DND-41 (cell line): ENCODE results near the gene GAB1.

ENCODE experiments used
- ATAC-seq: fragments of 200-7000 bp; cut with Tn5 transposase; 3 replicates; pipeline ENCODE4 v1.9.1; 2021; ENCODE audit warnings: low read depth; ENCODE audit not compliant: insufficient read depth
- DNase-seq: peaks from one replicate; pipeline ENCODE4 v3.0.0-alpha.2; 2020
- H2AFZ ChIP-seq: 2 replicates; pipeline ENCODE4 v1.6.0; 2012; ENCODE audit warnings: low read depth, low read length
- H3K27ac ChIP-seq: 2 replicates; pipeline ENCODE4 v1.5.1; 2012; ENCODE audit warnings: low read length, inconsistent platforms
- H3K27me3 ChIP-seq: fragments of 200-600 bp; sonication (generic); 2 replicates; pipeline ENCODE4 v1.6.0; 2012; ENCODE audit warnings: low read length, mild to moderate bottlenecking, inconsistent platforms; ENCODE audit not compliant: insufficient read depth, poor library complexity
- H3K36me3 ChIP-seq: 2 replicates; pipeline ENCODE4 v1.5.1; 2012; ENCODE audit warnings: low read length, inconsistent platforms; ENCODE audit not compliant: insufficient read depth
- H3K4me1 ChIP-seq: 2 replicates; pipeline ENCODE4 v1.5.1; 2012; ENCODE audit warnings: mild to moderate bottlenecking, low read length; ENCODE audit not compliant: insufficient read depth
- H3K4me2 ChIP-seq: 2 replicates; pipeline ENCODE4 v1.6.0; 2012; ENCODE audit warnings: mild to moderate bottlenecking, moderate library complexity, low read length, inconsistent platforms; ENCODE audit not compliant: insufficient read depth
- H3K4me3 ChIP-seq, 2 experiments: fragments of 200-600 bp in 1 of 2; shearing (Covaris generic) in 1 of 2; 2 replicates each; pipeline ENCODE4 v1.5.1; 2012 to 2016; ENCODE audit warnings: inconsistent platforms in 2 of 2, low read length in 2 of 2, mild to moderate bottlenecking in 2 of 2, low read depth in 1 of 2, moderate library complexity in 1 of 2
- H3K79me2 ChIP-seq: 2 replicates; pipeline ENCODE4 v1.6.0; 2012; ENCODE audit warnings: low read length, inconsistent platforms; ENCODE audit not compliant: insufficient read depth
- H3K9ac ChIP-seq: 2 replicates; pipeline ENCODE4 v1.6.0; 2012; ENCODE audit warnings: low read depth, mild to moderate bottlenecking, inconsistent platforms, low read length, moderate library complexity
- H3K9me3 ChIP-seq: 2 replicates; pipeline ENCODE4 v1.5.1; 2012; ENCODE audit warnings: low read length, moderate library complexity, mild to moderate bottlenecking, inconsistent platforms; ENCODE audit not compliant: insufficient read depth, severe bottlenecking
- H4K20me1 ChIP-seq: 2 replicates; pipeline ENCODE4 v1.6.0; 2012; ENCODE audit warnings: low read length; ENCODE audit not compliant: insufficient read depth
- EZH2 ChIP-seq: IDR thresholded peaks from 3 replicates; pipeline ENCODE4 v1.6.1; 2012; ENCODE audit warnings: borderline replicate concordance, low read depth, mild to moderate bottlenecking, moderate library complexity, low read length, inconsistent platforms; ENCODE audit not compliant: severe bottlenecking
- TF ChIP-seq, protein P1 (sequence below): IDR thresholded peaks from 2 replicates; pipeline ENCODE4 v1.5.1; 2012; ENCODE audit warnings: borderline replicate concordance, low read length, moderate library complexity, mild to moderate bottlenecking; ENCODE audit not compliant: poor library complexity, severe bottlenecking; ENCODE audit errors: extremely low read depth

GAB1 gene

DNA sequence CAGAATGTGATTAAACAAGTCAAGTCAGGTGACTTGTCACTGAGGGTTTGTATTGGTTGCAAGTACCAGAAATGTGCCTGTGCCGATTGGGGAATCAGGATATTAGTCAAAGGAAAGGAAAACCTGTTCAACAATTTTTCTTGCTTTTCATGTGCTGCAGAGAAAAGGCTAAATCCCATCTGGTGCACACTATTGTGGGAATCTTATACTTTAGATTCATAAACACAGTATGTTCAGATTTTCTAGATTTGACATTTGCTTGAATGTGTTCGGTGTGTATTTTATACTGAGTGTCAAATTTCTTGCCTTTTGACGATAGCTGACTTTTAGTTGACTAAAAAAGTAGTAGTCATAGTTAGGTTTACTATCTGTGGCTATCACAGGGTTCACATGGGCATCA lies 37.6 kb downstream of the GAB1 start:
- TF ChIP-seq, protein P1, sequence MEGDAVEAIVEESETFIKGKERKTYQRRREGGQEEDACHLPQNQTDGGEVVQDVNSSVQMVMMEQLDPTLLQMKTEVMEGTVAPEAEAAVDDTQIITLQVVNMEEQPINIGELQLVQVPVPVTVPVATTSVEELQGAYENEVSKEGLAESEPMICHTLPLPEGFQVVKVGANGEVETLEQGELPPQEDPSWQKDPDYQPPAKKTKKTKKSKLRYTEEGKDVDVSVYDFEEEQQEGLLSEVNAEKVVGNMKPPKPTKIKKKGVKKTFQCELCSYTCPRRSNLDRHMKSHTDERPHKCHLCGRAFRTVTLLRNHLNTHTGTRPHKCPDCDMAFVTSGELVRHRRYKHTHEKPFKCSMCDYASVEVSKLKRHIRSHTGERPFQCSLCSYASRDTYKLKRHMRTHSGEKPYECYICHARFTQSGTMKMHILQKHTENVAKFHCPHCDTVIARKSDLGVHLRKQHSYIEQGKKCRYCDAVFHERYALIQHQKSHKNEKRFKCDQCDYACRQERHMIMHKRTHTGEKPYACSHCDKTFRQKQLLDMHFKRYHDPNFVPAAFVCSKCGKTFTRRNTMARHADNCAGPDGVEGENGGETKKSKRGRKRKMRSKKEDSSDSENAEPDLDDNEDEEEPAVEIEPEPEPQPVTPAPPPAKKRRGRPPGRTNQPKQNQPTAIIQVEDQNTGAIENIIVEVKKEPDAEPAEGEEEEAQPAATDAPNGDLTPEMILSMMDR: no peak
- TF ChIP-seq EZH2: no peak
- Histone ChIP-seq H3K9me3 (no peaks in the 10 kb centered on the region), H3K27me3 (no peaks in the 10 kb centered on the region), H3K27ac (no peak overlapping the region), H3K9ac (no peak overlapping the region), H2AFZ (no peak overlapping the region), H3K4me2 (no peak overlapping the region), H3K36me3 (no peaks in the 10 kb centered on the region), H3K79me2 (no peaks in the 10 kb centered on the region), H4K20me1 (no peaks in the 10 kb centered on the region), H3K4me3 (no peak overlapping the region), H3K4me1 (no peaks in the 10 kb centered on the region)
- no peak for ATAC-seq
- DNase-seq: no peak

DNA sequence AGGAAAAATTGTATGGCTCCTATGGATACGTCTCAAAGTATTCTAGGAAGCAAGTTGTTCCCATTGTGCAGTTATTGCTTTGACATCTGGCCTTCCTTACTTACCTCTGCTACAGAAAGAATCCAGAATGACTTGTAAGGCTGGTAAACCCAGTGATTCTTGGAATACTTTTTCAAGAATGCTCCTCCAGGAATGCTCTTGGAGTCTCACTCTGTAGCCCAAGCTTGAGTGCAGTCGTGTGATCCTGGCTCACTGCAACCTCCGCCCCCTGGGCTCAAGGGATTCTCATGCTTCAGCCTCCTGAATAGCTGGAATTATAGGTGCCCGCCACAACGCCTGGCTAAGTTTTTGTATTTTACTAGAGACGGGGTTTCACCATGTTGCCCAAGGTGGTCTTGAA lies 38.1 kb downstream of the GAB1 start:
- TF ChIP-seq EZH2: no peak
- TF ChIP-seq, protein P1: no peak
- Histone ChIP-seq H3K79me2 (no peaks in the 10 kb centered on the region), H3K4me3 (no peak overlapping the region), H2AFZ (no peak overlapping the region), H3K27me3 (no peaks in the 10 kb centered on the region), H3K4me1 (no peaks in the 10 kb centered on the region), H3K27ac (no peak overlapping the region), H4K20me1 (no peaks in the 10 kb centered on the region), H3K9ac (no peak overlapping the region), H3K4me2 (no peak overlapping the region), H3K9me3 (no peaks in the 10 kb centered on the region), H3K36me3 (no peaks in the 10 kb centered on the region)
- DNase-seq: no peak
- ATAC-seq: no peak

DNA sequence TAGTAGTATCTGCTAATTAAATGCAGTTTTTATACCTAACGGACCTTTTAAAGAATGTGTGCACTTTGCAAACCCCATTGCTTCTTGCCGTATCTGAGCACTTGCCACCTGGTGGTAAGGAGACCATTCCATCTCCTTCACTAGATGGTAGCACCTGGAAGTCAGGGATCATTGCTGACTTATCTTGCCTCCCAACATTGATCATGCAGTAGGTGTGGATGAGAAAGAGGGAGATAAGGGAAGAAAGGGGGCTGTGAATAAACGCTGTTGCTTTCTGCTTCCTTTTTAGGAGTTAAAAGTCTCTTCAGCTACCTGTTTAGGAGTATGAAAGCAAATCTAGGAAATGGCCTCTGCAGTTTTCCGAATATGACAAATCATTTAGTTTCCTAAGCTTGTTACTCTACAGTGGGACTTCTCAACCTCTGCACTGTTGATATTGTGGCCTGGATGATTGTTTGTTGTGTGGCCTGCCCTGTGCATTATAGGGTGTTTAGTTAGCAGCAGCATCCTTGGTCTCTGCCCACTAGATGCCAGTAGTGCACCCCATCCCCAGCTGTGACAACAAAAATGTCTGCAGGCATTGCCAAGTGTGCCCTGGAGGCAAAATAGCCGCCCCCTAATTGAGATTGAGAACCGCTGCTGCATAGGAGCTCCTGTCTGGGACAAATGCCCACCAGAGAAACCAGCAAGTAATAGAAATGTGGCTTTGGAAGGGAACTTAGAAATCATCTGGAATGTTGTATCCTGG lies 38.8 kb downstream of the GAB1 start:
- Histone ChIP-seq H3K4me3 (no peak overlapping the region), H3K27me3 (no peaks in the 10 kb centered on the region), H3K4me2 (no peak overlapping the region), H3K27ac (no peak overlapping the region), H4K20me1 (no peaks in the 10 kb centered on the region), H3K79me2 (no peaks in the 10 kb centered on the region), H3K9me3 (no peaks in the 10 kb centered on the region), H2AFZ (no peak overlapping the region), H3K4me1 (no peaks in the 10 kb centered on the region), H3K36me3 (no peaks in the 10 kb centered on the region), H3K9ac (no peak overlapping the region)
- DNase-seq: peak; percentile 15
- TF ChIP-seq EZH2: no peak
- TF ChIP-seq, protein P1: peak; percentile 44
- ATAC-seq: peak; percentile 62; the same call in 1 of the 3 replicates
